IPS-18c (cell line): ENCODE results near the gene SLC12A7.
"Not testable (repeated sequence)": the region's sequence is repeated elsewhere in the genome, so short reads cannot be mapped to it uniquely, and the experiment has no call there.

Experiments
- H3K4me3 ChIP-seq: 2 replicates; pipeline ENCODE4 v1.7.0; 2013; ENCODE audit warnings: low read depth, mild to moderate bottlenecking, low read length, moderate library complexity; ENCODE audit not compliant: insufficient read depth
- H3K9me3 ChIP-seq: one replicate; pipeline ENCODE4 v1.6.1; 2013; ENCODE audit warnings: mild to moderate bottlenecking, low read length, moderate library complexity; ENCODE audit not compliant: control insufficient read depth, insufficient read depth

Gene SLC12A7

GRCh38 chr5:1007681-1008450 lies 104.0 kb downstream of the SLC12A7 start:
- no peak overlapping the region for H3K4me3 ChIP-seq
- H3K9me3 ChIP-seq, result peaks cover 2% of the 10 kb centered on the region

DNA sequence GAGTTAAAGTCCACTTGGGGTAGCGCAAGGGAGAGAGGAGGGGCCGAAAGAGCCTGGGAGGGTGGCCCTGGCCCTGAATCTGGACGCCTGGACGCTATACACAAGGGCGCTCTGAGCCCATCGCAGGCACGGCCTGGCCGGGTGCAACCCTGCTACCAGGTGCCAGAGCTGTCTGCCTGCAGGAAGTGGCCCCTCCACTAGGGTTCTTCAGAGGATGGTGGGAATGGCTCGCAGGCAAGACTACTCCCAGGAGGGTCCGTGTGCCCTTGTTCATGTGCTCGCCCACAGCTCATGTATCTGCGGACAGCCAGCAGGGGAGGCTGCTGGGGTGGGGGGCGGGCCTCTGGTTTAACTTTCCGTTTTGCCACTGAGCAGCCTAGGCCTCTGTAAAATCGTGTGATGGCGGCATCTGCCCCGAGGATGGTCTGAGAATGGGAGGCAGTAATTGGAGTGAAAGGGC lies 104.6 kb downstream of the SLC12A7 start:
- Histone ChIP-seq H3K4me3 (no peak overlapping the region), H3K9me3 (peaks cover 2% of the 10 kb centered on the region)

GRCh38 chr5:1006656-1007071 lies 105.2 kb downstream of the SLC12A7 start:
- H3K9me3 ChIP-seq, result peaks cover 2% of the 10 kb centered on the region
- no peak overlapping the region; the same call in 1 of the 2 replicates for H3K4me3 ChIP-seq

- no peak overlapping the region; the same call in 1 of the 2 replicates for H3K4me3 ChIP-seq
- peaks cover 2% of the 10 kb centered on the region for H3K9me3 ChIP-seq
These were observed 105.8 kb downstream of the SLC12A7 start for GRCh38 chr5:1005904-1006655.

- Histone ChIP-seq H3K9me3 (peaks cover 2% of the 10 kb centered on the region), H3K4me3 (peak overlapping the region; percentile 50)
These were observed 106.5 kb downstream of the SLC12A7 start for GRCh38 chr5:1005249-1005851.

- peak overlapping the region; percentile 50 for H3K4me3 ChIP-seq
- peaks cover 2% of the 10 kb centered on the region for H3K9me3 ChIP-seq
These were observed 107.2 kb downstream of the SLC12A7 start for GRCh38 chr5:1004461-1005248.

DNA sequence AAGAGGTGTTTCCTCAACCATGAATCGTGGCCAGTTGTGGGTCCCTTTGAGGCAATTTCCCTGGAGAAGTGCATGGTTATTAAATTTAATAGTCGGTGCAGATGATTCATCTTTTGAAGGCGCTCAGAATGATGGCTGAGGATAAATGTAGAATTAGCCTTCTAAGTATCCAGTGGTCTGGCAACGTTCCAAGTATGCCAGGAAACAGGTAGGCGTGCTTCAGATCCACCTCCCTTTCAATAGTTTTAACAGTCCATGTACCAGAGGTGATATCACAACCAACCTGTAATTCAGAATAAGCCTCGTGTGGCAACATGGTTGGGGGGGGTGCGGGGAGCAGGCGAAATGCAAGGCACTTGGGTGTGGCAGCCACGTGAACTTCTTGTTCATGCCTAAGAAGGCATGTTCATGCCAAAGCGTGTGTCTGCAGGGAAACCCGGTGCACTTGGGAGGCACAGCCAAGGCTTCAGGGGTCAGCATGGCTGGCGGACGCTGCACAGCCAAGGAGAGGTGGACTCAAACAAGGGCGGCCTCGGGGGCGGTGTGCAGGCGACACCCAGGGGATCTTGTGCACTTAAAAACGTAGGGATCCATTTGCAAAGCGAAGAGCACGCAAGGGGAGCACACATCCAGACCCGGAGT lies 108.4 kb downstream of the SLC12A7 start:
- H3K4me3 ChIP-seq, result no peak overlapping the region
- peaks cover 2% of the 10 kb centered on the region for H3K9me3 ChIP-seq

GRCh38 chr5:1002836-1003235 lies 109.0 kb downstream of the SLC12A7 start:
- Histone ChIP-seq H3K4me3 (no peak overlapping the region), H3K9me3 (peaks cover 2% of the 10 kb centered on the region)

DNA sequence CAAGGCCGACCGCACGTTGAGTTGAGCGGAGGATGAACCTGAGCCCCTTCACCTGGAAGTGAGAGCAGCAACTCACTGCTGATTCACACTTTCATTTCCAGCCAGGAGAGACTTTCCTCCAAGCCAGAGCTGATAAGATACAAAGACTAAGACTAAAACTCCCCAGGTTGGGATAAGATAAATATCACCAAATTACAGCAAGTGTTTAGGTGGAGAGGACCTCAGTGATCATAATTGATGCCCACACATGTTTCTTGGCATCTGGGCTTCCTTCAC lies 109.7 kb downstream of the SLC12A7 start:
- H3K9me3 ChIP-seq, result peaks cover 2% of the 10 kb centered on the region
- no peak overlapping the region for H3K4me3 ChIP-seq

GRCh38 chr5:1001406-1002270 lies 110.2 kb downstream of the SLC12A7 start:
- no peak overlapping the region for H3K4me3 ChIP-seq
- H3K9me3 ChIP-seq, result peaks cover 2% of the 10 kb centered on the region

GRCh38 chr5:1000831-1001230 lies 111.0 kb downstream of the SLC12A7 start:
- H3K9me3 ChIP-seq, H3K4me3 ChIP-seq: not testable (repeated sequence)
